Esophagus squamous epithelium (tissue), 4 donors: ENCODE results near the gene CAMTA1.

Experiments
- CTCF ChIP-seq, 6 experiments: fragments of 450-650 bp in 4 of 6; fragments of 200-600 bp in 2 of 6; sonication (generic) in 2 of 6; IDR thresholded peaks; one replicate each; pipeline ENCODE4 v1.5.1; 2016 to 2019; ENCODE audit warnings: antibody characterized with exemption in 6 of 6, mild to moderate bottlenecking in 4 of 6, moderate library complexity in 4 of 6
- POLR2A ChIP-seq, 4 donors: fragments of 450-650 bp; IDR thresholded peaks; one replicate each; pipeline ENCODE4 v1.6.1; 2017; ENCODE audit warnings: antibody characterized with exemption in 4 of 4, mild to moderate bottlenecking in 4 of 4, moderate library complexity in 3 of 4

- TF ChIP-seq CTCF (IDR thresholded peaks at IDR 0.05): no peak
- TF ChIP-seq POLR2A (IDR thresholded peaks at IDR 0.05): no peak
These were observed 855.1 kb downstream of the CAMTA1 start for GRCh38 chr1:7640350-7640749.
